GM18519 (cell line): ENCODE results near the gene TFF3.

Experiments used
- ATAC-seq: cut with Tn5 transposase; IDR thresholded peaks from one replicate; pipeline ENCODE4 v1.9.1; 2021; ENCODE audit warnings: mild to moderate bottlenecking, moderate library complexity; ENCODE audit not compliant: unreplicated experiment, low FRiP score

Gene TFF3

GRCh38 chr21:42347601-42348327, 32.6 kb upstream of the TFF3 start:
- ATAC-seq: no peak

DNA sequence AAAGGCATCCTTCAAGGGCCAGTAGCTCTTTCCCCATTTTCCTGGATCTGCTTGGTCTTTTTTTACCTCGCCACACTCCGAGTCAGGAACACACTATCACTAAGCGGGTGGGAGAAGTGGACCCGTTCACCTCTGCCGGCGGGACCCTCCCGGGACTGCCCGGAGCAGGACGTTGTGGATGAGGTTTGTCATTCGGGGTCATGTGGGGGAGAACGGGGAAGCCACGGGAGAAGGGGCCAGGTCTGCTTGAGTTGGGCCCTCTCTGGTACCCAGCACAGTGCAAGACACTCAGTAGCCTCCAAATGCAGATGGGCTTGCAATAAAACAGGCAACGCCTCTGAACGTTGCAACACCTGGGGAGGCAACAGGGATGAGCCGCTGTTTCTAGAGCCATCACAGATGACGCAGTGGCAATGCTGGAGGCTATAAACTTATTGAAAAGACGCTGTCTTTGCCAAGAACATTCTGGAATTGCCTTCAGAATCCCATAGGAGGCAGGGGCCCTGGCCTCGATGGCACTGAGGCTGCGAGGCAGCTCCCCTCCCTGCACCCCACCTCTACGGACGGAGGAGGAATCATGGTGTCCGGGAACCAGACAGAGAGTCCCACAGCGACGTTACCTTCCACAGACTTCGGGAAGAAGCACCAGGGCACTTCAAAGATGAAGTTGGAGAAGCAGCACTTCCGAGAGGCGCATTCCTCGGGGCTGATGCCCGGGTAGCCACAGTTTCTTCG, 31.8 kb upstream of the TFF3 start:
- no peak for ATAC-seq

DNA sequence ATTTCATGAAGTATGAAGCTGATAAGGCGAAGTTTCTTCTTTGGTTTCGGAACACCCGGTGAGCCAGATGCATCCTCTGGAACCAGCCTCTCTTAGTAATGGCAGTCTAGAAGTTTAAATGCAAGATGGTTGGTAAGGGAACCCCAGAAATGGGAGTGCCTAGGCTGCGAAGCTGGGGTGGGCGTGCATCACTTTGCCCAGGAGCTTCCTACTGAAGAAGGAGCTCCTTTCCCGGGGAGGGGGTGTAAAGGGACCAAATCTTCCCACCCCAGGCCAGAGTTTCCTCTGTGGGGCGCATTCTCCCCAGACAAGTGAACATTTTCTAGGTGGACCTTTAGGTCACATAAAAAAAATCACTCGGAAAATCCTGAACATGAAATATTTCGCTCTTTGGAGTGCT, 31.2 kb upstream of the TFF3 start:
- ATAC-seq: no peak

- no peak for ATAC-seq
These were observed 29.4 kb upstream of the TFF3 start for GRCh38 chr21:42344631-42345030.

DNA sequence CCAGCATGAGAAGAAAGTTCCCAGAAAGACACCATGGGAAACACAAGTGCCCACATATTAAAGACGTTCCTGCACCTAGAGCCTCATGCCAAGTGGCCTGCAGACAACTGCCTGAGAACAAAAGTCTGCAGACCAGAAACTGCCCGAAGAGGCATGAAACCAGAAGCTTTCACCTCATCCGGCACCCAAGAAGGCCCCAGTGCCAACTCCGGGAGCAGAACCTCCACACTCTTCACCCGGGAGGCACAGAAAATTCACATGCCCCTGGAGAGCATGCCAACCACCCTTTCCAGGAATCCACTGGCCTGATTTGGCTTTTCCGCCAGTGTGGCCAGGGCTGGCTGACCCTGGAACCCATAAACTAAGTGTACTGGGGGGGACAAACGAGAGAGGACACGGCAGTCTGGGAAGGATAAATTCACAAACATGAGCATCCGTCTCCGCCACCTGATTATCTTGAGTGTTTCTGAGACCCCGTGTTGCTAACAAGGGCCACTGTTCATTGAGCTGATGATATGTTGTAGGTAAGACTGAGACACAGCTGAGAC, 28.8 kb upstream of the TFF3 start:
- no peak for ATAC-seq

DNA sequence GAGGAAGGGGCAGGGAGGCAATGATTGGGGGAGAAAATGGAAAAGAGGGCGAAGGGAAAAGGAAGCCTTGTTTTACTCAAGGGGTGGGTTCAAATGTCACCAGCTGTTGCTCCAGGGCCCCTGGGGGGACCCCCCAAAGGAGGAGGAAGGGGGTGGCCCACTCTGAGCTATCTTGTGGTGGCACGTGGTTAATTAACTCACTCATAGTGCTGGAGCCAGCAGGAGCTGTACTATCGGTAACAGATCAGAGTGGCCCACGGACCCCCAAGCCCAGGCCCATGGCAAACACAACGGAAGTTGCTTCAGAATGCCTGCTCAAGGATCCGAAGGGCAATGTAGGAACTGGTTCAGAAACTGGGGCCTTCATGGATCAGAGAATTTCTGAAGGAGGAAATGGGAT, 28.3 kb upstream of the TFF3 start:
- no peak for ATAC-seq

GRCh38 chr21:42343101-42343500, 27.9 kb upstream of the TFF3 start:
- ATAC-seq: no peak

- ATAC-seq: no peak
These were observed 26.8 kb upstream of the TFF3 start for GRCh38 chr21:42341776-42342542.

GRCh38 chr21:42340187-42341050, 25.2 kb upstream of the TFF3 start:
- ATAC-seq: no peak

DNA sequence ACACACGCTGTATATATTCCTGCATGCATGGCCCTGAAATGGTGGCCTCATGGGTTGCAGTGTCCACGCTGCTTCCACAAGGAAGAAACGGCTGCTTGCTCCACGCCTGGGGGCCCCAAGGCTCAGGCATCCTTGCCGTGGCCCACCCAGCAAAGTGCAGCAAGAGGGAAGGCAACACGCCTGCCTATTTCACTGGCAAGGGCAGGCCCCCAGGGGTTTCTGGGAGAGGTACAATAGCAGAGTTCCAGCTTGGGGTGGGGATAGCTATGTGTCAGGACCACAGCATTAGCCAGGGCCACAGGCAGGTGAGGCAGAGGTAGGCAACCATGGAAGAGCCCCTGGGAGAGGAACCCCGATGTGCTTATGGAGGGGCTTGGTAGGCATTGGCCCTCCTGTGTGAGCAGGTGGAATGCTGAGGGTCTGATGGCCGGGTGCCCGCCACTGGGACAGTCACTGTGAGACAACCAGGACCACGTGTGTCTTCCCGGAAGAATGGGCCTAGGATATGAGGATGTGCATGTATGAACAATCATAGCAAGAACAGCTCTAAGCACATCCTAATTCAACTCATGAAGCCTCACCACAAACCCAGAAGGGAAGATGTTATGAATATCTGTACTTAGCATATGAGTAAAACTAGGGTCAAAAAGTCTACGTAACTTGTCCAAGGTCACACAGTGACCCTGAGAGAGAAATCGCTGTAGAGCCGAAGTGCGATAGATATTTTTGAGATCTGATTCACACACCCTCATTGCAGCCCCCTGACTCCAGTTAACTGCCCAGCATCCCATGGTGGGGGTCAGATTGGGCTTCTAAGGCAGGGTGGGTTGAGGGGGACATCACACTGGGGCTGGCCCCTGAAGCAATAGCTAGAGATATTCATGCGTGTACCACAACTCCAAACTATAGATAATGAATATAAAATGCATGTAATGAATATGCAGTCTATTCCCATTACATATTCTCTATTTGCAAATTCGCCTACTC, 23.8 kb upstream of the TFF3 start:
- no peak for ATAC-seq

GRCh38 chr21:42337830-42338728, 22.9 kb upstream of the TFF3 start:
- no peak for ATAC-seq

- ATAC-seq: no peak
These were observed 22.1 kb upstream of the TFF3 start for GRCh38 chr21:42337276-42337675.

- ATAC-seq: no peak
These were observed 20.8 kb upstream of the TFF3 start for GRCh38 chr21:42336054-42336453.

- ATAC-seq: no peak
These were observed 17.5 kb upstream of the TFF3 start for GRCh38 chr21:42332557-42333317.

DNA sequence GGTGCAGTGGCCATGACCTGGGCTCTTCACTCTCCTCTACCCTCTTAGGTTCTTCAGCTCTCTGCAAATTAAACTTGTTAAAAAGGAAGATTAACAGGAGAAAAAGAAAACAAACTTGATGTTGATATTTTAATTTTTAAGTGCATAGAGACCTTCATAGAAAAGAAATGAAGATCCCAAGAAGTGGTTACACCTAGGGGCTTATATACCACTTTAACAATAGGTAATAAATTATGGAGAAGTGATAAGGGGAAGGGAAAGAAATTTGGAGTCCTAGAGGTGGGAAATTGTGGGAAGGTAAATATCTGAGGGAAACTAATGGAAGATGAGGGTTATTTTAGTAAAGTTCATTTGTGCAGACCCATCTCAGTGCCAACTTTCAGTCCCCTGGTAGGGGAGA, 16.5 kb upstream of the TFF3 start:
- ATAC-seq: no peak

DNA sequence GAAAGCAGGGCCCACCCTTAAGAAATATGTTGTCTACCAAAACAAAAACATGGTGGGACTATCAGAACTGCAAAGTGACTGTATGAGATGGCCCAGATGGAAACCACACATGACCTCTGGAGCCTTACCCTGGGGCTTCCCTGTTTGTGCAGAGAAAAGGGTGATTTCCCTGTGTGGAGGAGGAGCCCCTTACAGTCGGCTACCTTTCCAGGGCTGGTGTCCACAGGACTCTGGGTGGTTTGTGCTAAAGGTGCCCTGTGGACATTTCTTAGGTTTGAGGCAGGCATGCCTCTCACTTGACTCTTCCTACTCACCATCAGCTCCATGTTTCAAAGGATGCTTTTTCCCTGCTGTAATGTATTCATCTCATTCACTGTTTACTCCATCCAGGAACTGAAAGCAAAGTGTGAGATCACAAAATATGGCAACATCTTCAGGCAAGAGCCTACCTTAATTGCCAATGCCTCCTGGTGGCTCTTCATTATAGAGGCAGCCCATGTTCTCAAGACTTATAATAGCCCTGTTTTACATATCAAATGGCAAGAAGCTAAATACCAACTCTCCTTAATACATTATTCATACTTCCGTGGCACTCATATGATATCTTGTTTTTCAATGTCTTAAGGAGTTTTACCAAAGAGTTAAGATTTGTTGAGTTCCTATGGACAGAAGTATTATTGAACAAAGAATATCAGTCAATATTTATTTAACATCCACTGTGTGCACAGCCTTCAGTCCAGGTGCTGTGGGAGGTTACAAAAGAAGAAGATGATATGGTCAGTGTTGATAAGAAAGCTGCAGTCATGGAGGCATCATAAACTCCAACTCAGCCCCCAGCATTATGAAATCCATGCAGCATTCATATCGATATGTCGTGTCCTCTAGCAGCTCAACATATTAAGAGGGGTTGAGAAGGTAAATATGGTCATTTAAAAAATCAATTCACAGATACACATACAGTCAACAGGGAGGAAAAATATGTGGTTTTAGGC, 15.5 kb upstream of the TFF3 start:
- ATAC-seq: no peak
